SJSA1 (cell line): ENCODE measurements around the gene USF3. TPM values are rescaled to one million over a fixed set of nuclear protein-coding genes. Genes with fewer than 3 reads are reported as not detected.
A peak's percentile ranks its signal among the peaks of the same experiment; 100 is the strongest.

Experiments
- DNase-seq, 2 experiments: peaks; one replicate each; pipeline ENCODE4 v3.0.0-alpha.2; 2015 to 2020; ENCODE audit warnings: low spot score in 2 of 2, low read depth in 1 of 2
- H3K27ac ChIP-seq: fragments of 250-450 bp; sonication (Bioruptor Pico); 2 replicates; pipeline ENCODE4 v1.5.1; 2020; ENCODE audit warnings: mild to moderate bottlenecking, moderate library complexity
- H3K27me3 ChIP-seq: fragments of 250-450 bp; sonication (Bioruptor Pico); replicated peaks from 2 replicates; pipeline ENCODE4 v1.5.1; 2020; ENCODE audit warnings: mild to moderate bottlenecking, moderate library complexity
- H3K36me3 ChIP-seq: fragments of 250-450 bp; sonication (Bioruptor Pico); 2 replicates; pipeline ENCODE4 v1.5.1; 2020; ENCODE audit warnings: mild to moderate bottlenecking
- H3K4me1 ChIP-seq: fragments of 250-450 bp; sonication (Bioruptor Pico); replicated peaks from 2 replicates; pipeline ENCODE4 v1.6.1; 2021; ENCODE audit warnings: mild to moderate bottlenecking
- H3K4me3 ChIP-seq: fragments of 250-450 bp; sonication (Bioruptor Pico); 2 replicates; pipeline ENCODE4 v1.5.1; 2020; ENCODE audit warnings: mild to moderate bottlenecking
- H3K9me3 ChIP-seq: fragments of 250-450 bp; sonication (Bioruptor Pico); replicated peaks from 2 replicates; pipeline ENCODE4 v1.5.1; 2020; ENCODE audit warnings: mild to moderate bottlenecking
- total RNA-seq: library from RNA; depleted of rRNA; stranded (reverse); fragments of >200 nt; shearing (Covaris generic); gene quantifications from 2 replicates; pipeline ENCODE4 v1.2.3, GENCODE V29; 2014

The USF3 gene
- total RNA-seq, 1 experiment from 2014 or later, result 8.1 TPM

DNA sequence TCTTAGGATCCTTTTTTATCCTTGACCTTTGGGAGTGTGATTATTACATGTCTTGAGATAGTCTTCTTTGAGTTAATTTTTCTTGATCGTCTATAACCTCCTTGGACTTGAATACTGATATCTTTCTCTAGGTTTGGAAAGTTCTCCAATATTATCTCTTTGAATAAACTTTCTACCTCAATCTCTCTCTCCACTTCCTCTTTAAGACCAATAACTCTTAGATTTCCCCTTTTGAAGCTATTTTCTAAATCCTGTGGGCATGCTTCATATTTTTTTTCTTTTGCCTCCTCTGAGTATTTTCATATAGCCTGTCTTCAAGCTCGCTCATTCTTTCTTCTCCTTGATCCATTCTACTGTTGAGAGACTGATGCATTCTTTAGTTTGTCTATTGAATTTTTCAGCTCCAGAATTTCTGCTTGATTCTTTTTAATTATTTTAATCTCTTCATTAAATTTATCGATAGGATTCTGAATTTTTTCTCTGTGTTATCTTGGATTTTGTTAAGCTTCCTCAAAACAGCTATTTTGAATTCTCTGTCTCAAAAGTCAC lies 12.1 kb downstream of the USF3 start:
- Histone ChIP-seq H3K27me3 (no peaks in the 10 kb centered on the region), H3K4me3 (no peak overlapping the region), H3K9me3 (no peaks in the 10 kb centered on the region), H3K4me1 (no peaks in the 10 kb centered on the region), H3K36me3 (no peaks in the 10 kb centered on the region), H3K27ac (no peak overlapping the region)
- no peak for DNase-seq

DNA sequence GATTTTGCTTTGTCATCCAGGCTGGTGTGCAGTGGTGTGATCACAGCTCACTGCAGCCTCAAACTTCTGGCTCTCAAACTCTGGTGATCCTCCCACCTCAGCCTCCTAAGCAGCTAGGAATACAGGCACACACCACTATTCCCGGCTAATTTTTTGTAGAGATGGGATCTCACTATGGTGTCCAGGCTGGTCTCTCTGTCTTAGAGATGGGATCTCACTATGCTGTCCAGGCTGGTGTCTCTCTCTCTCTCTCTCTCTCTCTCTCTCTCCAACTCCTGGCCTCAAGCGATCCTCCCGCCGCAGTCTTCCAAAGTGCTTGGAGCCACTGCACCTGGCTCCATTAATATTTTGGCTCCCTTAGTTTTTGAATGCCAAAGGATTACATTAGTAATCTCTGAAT lies 17.7 kb downstream of the USF3 start:
- H3K4me3 ChIP-seq, result no peak overlapping the region
- H3K27ac ChIP-seq, result no peak overlapping the region
- no peaks in the 10 kb centered on the region for H3K4me1 ChIP-seq
- no peaks in the 10 kb centered on the region for H3K27me3 ChIP-seq
- no peak for DNase-seq
- H3K9me3 ChIP-seq, result no peaks in the 10 kb centered on the region
- peaks cover 4% of the 10 kb centered on the region; the same call in 1 of the 2 replicates for H3K36me3 ChIP-seq

DNA sequence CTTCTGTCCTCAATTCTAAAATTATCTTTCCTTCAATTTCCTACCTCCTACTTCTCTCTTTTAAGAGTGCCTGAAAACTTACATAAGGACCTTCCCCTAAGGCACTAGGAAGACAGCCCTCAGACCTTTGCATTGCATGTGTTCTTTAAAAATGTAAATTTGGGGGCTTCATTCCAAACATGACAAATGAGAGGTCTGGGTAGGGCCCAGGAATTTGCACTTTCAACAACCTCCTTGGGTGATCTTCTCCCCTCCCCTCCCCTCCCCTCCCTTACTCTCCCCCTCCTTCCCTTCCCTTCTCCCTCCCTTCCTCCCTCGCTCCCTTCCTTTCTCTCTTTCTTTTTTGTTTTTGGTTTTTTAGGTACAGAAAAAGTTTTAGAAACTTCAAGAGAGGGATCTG lies 18.7 kb downstream of the USF3 start:
- H3K27me3 ChIP-seq, result no peaks in the 10 kb centered on the region
- peaks cover 8% of the 10 kb centered on the region; the same call in 1 of the 2 replicates for H3K36me3 ChIP-seq
- no peaks in the 10 kb centered on the region for H3K4me1 ChIP-seq
- H3K27ac ChIP-seq, result no peak overlapping the region
- no peak overlapping the region for H3K4me3 ChIP-seq
- no peak for DNase-seq
- H3K9me3 ChIP-seq, result no peaks in the 10 kb centered on the region

GRCh38 chr3:113676261-113676660 lies 20.2 kb downstream of the USF3 start:
- H3K36me3 ChIP-seq, result peaks cover 8% of the 10 kb centered on the region; the same call in 1 of the 2 replicates
- H3K4me1 ChIP-seq, result no peaks in the 10 kb centered on the region
- H3K4me3 ChIP-seq, result no peak overlapping the region
- no peaks in the 10 kb centered on the region for H3K9me3 ChIP-seq
- H3K27me3 ChIP-seq, result no peaks in the 10 kb centered on the region
- no peak for DNase-seq
- H3K27ac ChIP-seq, result no peak overlapping the region

- no peak overlapping the region for H3K4me3 ChIP-seq
- H3K4me1 ChIP-seq, result no peaks in the 10 kb centered on the region
- peaks cover 8% of the 10 kb centered on the region; the same call in 1 of the 2 replicates for H3K36me3 ChIP-seq
- DNase-seq, result no peak
- no peak overlapping the region for H3K27ac ChIP-seq
- H3K27me3 ChIP-seq, result no peaks in the 10 kb centered on the region
- no peaks in the 10 kb centered on the region for H3K9me3 ChIP-seq
Measured at GRCh38 chr3:113673593-113673992, 22.8 kb downstream of the USF3 start.

- Histone ChIP-seq H3K36me3 (0 out of 2 replicates have a peak, but pooled peaks cover 3% of the 10 kb centered on the region), H3K4me1 (peaks cover 8% of the 10 kb centered on the region), H3K9me3 (no peaks in the 10 kb centered on the region), H3K27me3 (no peaks in the 10 kb centered on the region), H3K4me3 (no peak overlapping the region), H3K27ac (no peak overlapping the region)
- peak in 1 of 2 experiments; percentile 9 for DNase-seq
Measured at GRCh38 chr3:113668015-113668414, 28.4 kb downstream of the USF3 start.

DNA sequence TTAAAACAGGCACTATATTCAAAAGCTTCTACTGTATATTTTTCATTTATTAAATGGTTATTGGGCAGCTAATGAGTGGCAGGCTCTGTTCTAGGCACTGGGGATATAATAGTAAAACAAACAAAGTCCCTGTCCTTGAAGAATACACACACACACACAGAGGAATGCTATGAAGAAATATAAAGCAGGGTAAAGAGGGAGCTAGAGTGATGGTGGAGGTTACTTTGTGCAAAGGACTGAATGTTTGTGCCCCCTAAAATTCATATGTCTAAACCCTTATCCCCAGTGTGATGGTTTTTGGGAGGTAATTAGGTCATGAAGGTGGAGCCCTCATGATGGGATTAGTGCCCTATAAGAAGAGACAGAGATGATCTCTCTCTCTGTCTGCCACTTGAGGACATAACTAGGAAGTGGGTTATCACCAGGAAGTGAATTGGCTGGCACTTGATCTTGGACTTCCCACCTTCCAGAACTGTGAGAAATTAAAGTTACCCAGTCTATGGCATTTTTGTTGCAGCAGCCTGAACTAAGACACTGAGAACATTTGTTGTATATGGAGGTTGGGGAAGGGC lies 31.8 kb downstream of the USF3 start:
- DNase-seq, result no peak
- peaks cover 14% of the 10 kb centered on the region for H3K4me1 ChIP-seq
- no peak overlapping the region for H3K27ac ChIP-seq
- H3K9me3 ChIP-seq, result no peaks in the 10 kb centered on the region
- H3K36me3 ChIP-seq, result peaks cover 12% of the 10 kb centered on the region
- no peak overlapping the region for H3K4me3 ChIP-seq
- H3K27me3 ChIP-seq, result no peaks in the 10 kb centered on the region

- Histone ChIP-seq H3K4me3 (no peak overlapping the region), H3K36me3 (peaks cover 17% of the 10 kb centered on the region), H3K9me3 (no peaks in the 10 kb centered on the region), H3K27ac (no peak overlapping the region), H3K4me1 (peaks cover 14% of the 10 kb centered on the region), H3K27me3 (no peaks in the 10 kb centered on the region)
- DNase-seq, result no peak
Measured at GRCh38 chr3:113663761-113664160, 32.7 kb downstream of the USF3 start.

- Histone ChIP-seq H3K27me3 (no peaks in the 10 kb centered on the region), H3K27ac (no peak overlapping the region), H3K4me3 (no peak overlapping the region), H3K9me3 (no peaks in the 10 kb centered on the region), H3K4me1 (peaks cover 14% of the 10 kb centered on the region), H3K36me3 (peaks cover 17% of the 10 kb centered on the region)
- DNase-seq, result no peak
Measured at GRCh38 chr3:113663324-113663750, 33.1 kb downstream of the USF3 start.

DNA sequence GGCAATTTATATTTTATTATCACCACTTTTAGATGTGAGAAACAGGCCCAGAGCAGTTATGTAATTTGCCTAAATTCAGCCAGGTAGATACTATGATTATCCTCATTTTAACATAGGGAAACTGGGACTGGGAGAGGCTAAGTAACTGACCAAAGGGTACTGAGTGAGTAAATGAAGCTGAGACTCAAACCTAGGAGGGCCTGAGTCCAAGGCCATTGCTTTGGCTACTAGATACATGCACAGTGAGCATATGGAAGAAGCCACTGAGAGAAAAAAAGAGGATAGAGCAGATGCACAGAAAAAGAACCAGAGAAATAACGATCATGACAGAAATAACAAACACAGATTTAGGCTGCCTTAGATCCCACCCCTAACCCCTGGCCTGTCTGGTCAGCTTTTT lies 33.6 kb downstream of the USF3 start:
- H3K36me3 ChIP-seq, result peaks cover 17% of the 10 kb centered on the region
- H3K27me3 ChIP-seq, result no peaks in the 10 kb centered on the region
- H3K4me3 ChIP-seq, result no peak overlapping the region
- H3K27ac ChIP-seq, result no peak overlapping the region
- DNase-seq, result no peak
- peaks cover 8% of the 10 kb centered on the region for H3K4me1 ChIP-seq
- no peaks in the 10 kb centered on the region for H3K9me3 ChIP-seq

DNA sequence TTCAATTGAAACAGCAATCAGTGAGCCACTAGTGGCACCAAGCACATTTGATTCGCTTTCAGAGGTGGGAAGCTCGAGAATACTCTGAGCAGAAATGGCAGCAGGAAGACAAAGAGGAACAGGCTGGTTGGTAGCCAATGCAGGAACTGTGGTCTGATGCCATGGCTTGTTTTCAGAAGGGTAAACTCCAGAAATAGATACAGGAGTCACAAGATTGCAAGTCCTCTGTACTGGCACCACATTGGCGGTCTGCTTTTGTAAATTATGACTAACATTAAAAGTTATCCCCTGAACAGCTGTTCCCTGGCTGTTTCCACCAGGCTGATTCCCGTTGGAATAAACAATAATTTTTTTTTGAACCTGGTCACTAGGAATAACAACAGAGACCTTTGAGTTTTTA lies 35.5 kb downstream of the USF3 start:
- peak in 1 of 2 experiments; percentile 14 for DNase-seq
- Histone ChIP-seq H3K4me1 (peaks cover 6% of the 10 kb centered on the region; the same call in 1 of the 2 replicates), H3K4me3 (no peak overlapping the region), H3K27me3 (no peaks in the 10 kb centered on the region), H3K27ac (no peak overlapping the region), H3K9me3 (no peaks in the 10 kb centered on the region), H3K36me3 (peaks cover 16% of the 10 kb centered on the region)

GRCh38 chr3:113660458-113660857 lies 36.0 kb downstream of the USF3 start:
- H3K9me3 ChIP-seq, result no peaks in the 10 kb centered on the region
- no peak overlapping the region for H3K27ac ChIP-seq
- no peak for DNase-seq
- H3K27me3 ChIP-seq, result no peaks in the 10 kb centered on the region
- H3K4me3 ChIP-seq, result no peak overlapping the region
- peaks cover 6% of the 10 kb centered on the region; the same call in 1 of the 2 replicates for H3K4me1 ChIP-seq
- H3K36me3 ChIP-seq, result peaks cover 16% of the 10 kb centered on the region

GRCh38 chr3:113659996-113660395 lies 36.4 kb downstream of the USF3 start:
- Histone ChIP-seq H3K4me3 (no peak overlapping the region), H3K36me3 (peaks cover 16% of the 10 kb centered on the region), H3K27me3 (no peaks in the 10 kb centered on the region), H3K9me3 (no peaks in the 10 kb centered on the region), H3K27ac (no peak overlapping the region), H3K4me1 (peaks cover 6% of the 10 kb centered on the region; the same call in 1 of the 2 replicates)
- no peak for DNase-seq

GRCh38 chr3:113659101-113659541 lies 37.3 kb downstream of the USF3 start:
- Histone ChIP-seq H3K36me3 (peaks cover 16% of the 10 kb centered on the region), H3K9me3 (no peaks in the 10 kb centered on the region), H3K27me3 (no peaks in the 10 kb centered on the region), H3K27ac (no peak overlapping the region), H3K4me1 (peaks cover 6% of the 10 kb centered on the region; the same call in 1 of the 2 replicates), H3K4me3 (no peak overlapping the region)
- DNase-seq, result no peak
